Central memory CD8-positive, alpha-beta T cell (primary cell): ENCODE results near the gene CPED1.

Experiments
- ATAC-seq: fragments of 150-1000 bp; cut with Tn5 transposase; replicated peaks from 2 replicates; pipeline ENCODE4 v1.10.0; 2022; ENCODE audit warnings: mild to moderate bottlenecking, moderate FRiP score, moderate number of reproducible peaks; ENCODE audit not compliant: poor library complexity, severe bottlenecking; ENCODE audit errors: extremely low read depth
- DNase-seq, 2 donors: peaks; one replicate each; pipeline ENCODE4 v3.0.0; 2021; ENCODE audit warnings: low spot score in 2 of 2
- H3K27ac Mint-ChIP-seq: one replicate; pipeline ENCODE4 v1.8.0; 2022; ENCODE audit warnings: low read depth, mild to moderate bottlenecking, moderate library complexity, mixed read lengths
- H3K27me3 Mint-ChIP-seq: one replicate; pipeline ENCODE4 v1.8.0; 2022; ENCODE audit warnings: mixed read lengths
- H3K36me3 Mint-ChIP-seq: one replicate; pipeline ENCODE4 v1.8.0; 2022; ENCODE audit warnings: mild to moderate bottlenecking, moderate library complexity, mixed read lengths; ENCODE audit not compliant: insufficient read depth
- H3K4me1 Mint-ChIP-seq: one replicate; pipeline ENCODE4 v1.8.0; 2022; ENCODE audit warnings: mixed read lengths
- H3K4me3 Mint-ChIP-seq: one replicate; pipeline ENCODE4 v1.8.0; 2022; ENCODE audit warnings: mild to moderate bottlenecking, moderate library complexity, mixed read lengths
- H3K9me3 Mint-ChIP-seq: one replicate; pipeline ENCODE4 v1.8.0; 2022; ENCODE audit warnings: mixed read lengths

Gene CPED1

GRCh38 chr7:121273467-121274167, 285.1 kb downstream of the CPED1 start:
- Mint-ChIP-seq H3K4me3 (no peak overlapping the region), H3K36me3 (peaks cover 2% of the 10 kb centered on the region), H3K27ac (no peak overlapping the region), H3K4me1 (no peaks in the 10 kb centered on the region), H3K27me3 (peaks cover 42% of the 10 kb centered on the region), H3K9me3 (no peaks in the 10 kb centered on the region)
- ATAC-seq (no peak), DNase-seq (no peak)

GRCh38 chr7:121274467-121274866, 286.0 kb downstream of the CPED1 start:
- no peak for ATAC-seq
- H3K27ac Mint-ChIP-seq = no peak overlapping the region
- H3K9me3 Mint-ChIP-seq = no peaks in the 10 kb centered on the region
- no peak overlapping the region for H3K4me3 Mint-ChIP-seq
- H3K36me3 Mint-ChIP-seq = no peaks in the 10 kb centered on the region
- no peak for DNase-seq
- H3K4me1 Mint-ChIP-seq = no peaks in the 10 kb centered on the region
- H3K27me3 Mint-ChIP-seq = peaks cover 47% of the 10 kb centered on the region

GRCh38 chr7:121275204-121275603, 286.7 kb downstream of the CPED1 start:
- Mint-ChIP-seq H3K9me3 (no peaks in the 10 kb centered on the region), H3K4me1 (no peaks in the 10 kb centered on the region), H3K36me3 (no peaks in the 10 kb centered on the region), H3K27me3 (peaks cover 44% of the 10 kb centered on the region), H3K27ac (no peak overlapping the region), H3K4me3 (no peak overlapping the region)
- ATAC-seq (no peak), DNase-seq (no peak)

- no peak for DNase-seq
- no peak for ATAC-seq
- Mint-ChIP-seq H3K27ac (no peak overlapping the region), H3K4me3 (no peak overlapping the region), H3K4me1 (no peaks in the 10 kb centered on the region), H3K27me3 (peaks cover 44% of the 10 kb centered on the region), H3K36me3 (no peaks in the 10 kb centered on the region), H3K9me3 (no peaks in the 10 kb centered on the region)
Observed at GRCh38 chr7:121276313-121276712, 287.8 kb downstream of the CPED1 start.

GRCh38 chr7:121278120-121279021, 289.9 kb downstream of the CPED1 start:
- no peaks in the 10 kb centered on the region for H3K9me3 Mint-ChIP-seq
- no peaks in the 10 kb centered on the region for H3K36me3 Mint-ChIP-seq
- peaks cover 35% of the 10 kb centered on the region for H3K27me3 Mint-ChIP-seq
- H3K4me3 Mint-ChIP-seq = no peak overlapping the region
- no peak overlapping the region for H3K27ac Mint-ChIP-seq
- no peaks in the 10 kb centered on the region for H3K4me1 Mint-ChIP-seq
- ATAC-seq (no peak), DNase-seq (no peak)

GRCh38 chr7:121279060-121279620, 290.6 kb downstream of the CPED1 start:
- no peak overlapping the region for H3K4me3 Mint-ChIP-seq
- no peak overlapping the region for H3K27ac Mint-ChIP-seq
- peaks cover 35% of the 10 kb centered on the region for H3K27me3 Mint-ChIP-seq
- no peak for DNase-seq
- no peak for ATAC-seq
- H3K36me3 Mint-ChIP-seq = no peaks in the 10 kb centered on the region
- H3K4me1 Mint-ChIP-seq = no peaks in the 10 kb centered on the region
- H3K9me3 Mint-ChIP-seq = no peaks in the 10 kb centered on the region

GRCh38 chr7:121279822-121280221, 291.3 kb downstream of the CPED1 start:
- DNase-seq (no peak), ATAC-seq (no peak)
- peaks cover 40% of the 10 kb centered on the region for H3K27me3 Mint-ChIP-seq
- no peaks in the 10 kb centered on the region for H3K36me3 Mint-ChIP-seq
- no peak overlapping the region for H3K4me3 Mint-ChIP-seq
- H3K9me3 Mint-ChIP-seq = peaks cover 2% of the 10 kb centered on the region
- no peaks in the 10 kb centered on the region for H3K4me1 Mint-ChIP-seq
- H3K27ac Mint-ChIP-seq = no peak overlapping the region

- Mint-ChIP-seq H3K27me3 (peaks cover 48% of the 10 kb centered on the region), H3K36me3 (no peaks in the 10 kb centered on the region), H3K9me3 (peaks cover 11% of the 10 kb centered on the region), H3K27ac (no peak overlapping the region), H3K4me3 (no peak overlapping the region), H3K4me1 (no peaks in the 10 kb centered on the region)
- no peak for ATAC-seq
- no peak for DNase-seq
Observed at GRCh38 chr7:121280656-121281055, 292.1 kb downstream of the CPED1 start.

GRCh38 chr7:121282129-121282528, 293.6 kb downstream of the CPED1 start:
- Mint-ChIP-seq H3K27me3 (peaks cover 38% of the 10 kb centered on the region), H3K9me3 (peaks cover 13% of the 10 kb centered on the region), H3K27ac (no peak overlapping the region), H3K4me1 (no peaks in the 10 kb centered on the region), H3K36me3 (no peaks in the 10 kb centered on the region), H3K4me3 (no peak overlapping the region)
- DNase-seq = no peak
- no peak for ATAC-seq

- Mint-ChIP-seq H3K27ac (no peak overlapping the region), H3K9me3 (peaks cover 13% of the 10 kb centered on the region), H3K4me1 (no peaks in the 10 kb centered on the region)
Observed at GRCh38 chr7:121285066-121285667, 296.7 kb downstream of the CPED1 start.

GRCh38 chr7:121286186-121286585, 297.7 kb downstream of the CPED1 start:
- peaks cover 14% of the 10 kb centered on the region for H3K27me3 Mint-ChIP-seq
- no peak overlapping the region for H3K27ac Mint-ChIP-seq
- no peak overlapping the region for H3K4me3 Mint-ChIP-seq
- no peaks in the 10 kb centered on the region for H3K36me3 Mint-ChIP-seq
- DNase-seq = no peak
- ATAC-seq = no peak
- H3K4me1 Mint-ChIP-seq = no peaks in the 10 kb centered on the region
- H3K9me3 Mint-ChIP-seq = peaks cover 13% of the 10 kb centered on the region

More at GRCh38 chr7:121285066-121285667, 296.7 kb downstream of the CPED1 start:
- H3K4me3 Mint-ChIP-seq = no peak overlapping the region
- no peak for ATAC-seq
- H3K27me3 Mint-ChIP-seq = peaks cover 14% of the 10 kb centered on the region
- no peak for DNase-seq
- H3K36me3 Mint-ChIP-seq = no peaks in the 10 kb centered on the region
